H1 (cell line): ENCODE data around the gene STARD3NL. TPM values are rescaled to one million over a fixed set of nuclear protein-coding genes. Genes with fewer than 3 reads are reported as not detected.

Experiments used
- CTCF ChIA-PET: fragments of 300-600 bp; sonication (Branson Sonifier 250); formaldehyde crosslinking; loops from one replicate; lab custom pipeline; 2021; ENCODE audit not compliant: partially characterized antibody; lab: Charles Lee
- POLR2A ChIA-PET: fragments of 300-600 bp; sonication (Branson Sonifier 250); formaldehyde crosslinking; loops from one replicate; lab custom pipeline; 2021; ENCODE audit warnings: inconsistent platforms; ENCODE audit not compliant: partially characterized antibody; lab: Charles Lee
- DNase-seq, 2 experiments: peaks; one replicate each; pipeline versions ENCODE4 v3.0.0 to v3.0.0-alpha.2; 2010 to 2022; ENCODE audit warnings: low spot score in 2 of 2, low read depth in 1 of 2, mixed read lengths in 1 of 2
- FAIRE-seq: peaks from 2 replicates; lab custom pipeline; 2011; peaks lifted over from hg19 to GRCh38; lab: Jason Lieb, UNC
- H2AFZ ChIP-seq: 2 replicates; pipeline ENCODE4 v1.8.1; 2012; ENCODE audit warnings: low read length, inconsistent platforms
- H2AK5ac ChIP-seq: 2 replicates; pipeline ENCODE4 v1.6.1; 2013; ENCODE audit warnings: low read depth, low read length
- H2BK120ac ChIP-seq: replicated peaks from 2 replicates; pipeline ENCODE3; 2013; ENCODE audit warnings: low read depth, low read length, inconsistent platforms
- H2BK12ac ChIP-seq: 2 replicates; pipeline ENCODE4 v1.6.1; 2013; ENCODE audit warnings: low read depth, low read length
- H2BK15ac ChIP-seq: 2 replicates; pipeline ENCODE4 v1.6.1; 2013; ENCODE audit warnings: low read length
- H2BK20ac ChIP-seq: 2 replicates; pipeline ENCODE4 v1.6.1; 2013; ENCODE audit warnings: low read length
- H2BK5ac ChIP-seq: 2 replicates; pipeline ENCODE4 v1.6.1; 2013; ENCODE audit warnings: low read depth, low read length
- H3K14ac ChIP-seq: 2 replicates; pipeline ENCODE4 v1.6.1; 2013; ENCODE audit warnings: inconsistent platforms; ENCODE audit not compliant: insufficient read length
- H3K18ac ChIP-seq: 2 replicates; pipeline ENCODE4 v1.6.1; 2013; ENCODE audit warnings: low read length; ENCODE audit errors: extremely low read depth
- H3K23ac ChIP-seq: 2 replicates; pipeline ENCODE4 v1.6.1; 2013; ENCODE audit warnings: inconsistent platforms; ENCODE audit not compliant: insufficient read length
- H3K23me2 ChIP-seq: 2 replicates; pipeline ENCODE4 v1.6.1; 2013; ENCODE audit warnings: low read depth, low read length
- H3K27ac ChIP-seq: 2 replicates; pipeline ENCODE4 v1.6.1; 2011; ENCODE audit warnings: low read depth, low read length, inconsistent platforms
- H3K27me3 ChIP-seq, 4 experiments: replicated peaks in 1 of 4; 1 replicate in 1 of 4; 2 replicates in 3 of 4; pipeline versions ENCODE4 v1.6.1 to v1.8.1; 2011 to 2013; ENCODE audit warnings: low read length in 3 of 4, mild to moderate bottlenecking in 3 of 4, inconsistent platforms in 2 of 4, mixed read lengths in 2 of 4, moderate library complexity in 1 of 4; ENCODE audit not compliant: control insufficient read depth in 3 of 4, insufficient read depth in 3 of 4; ENCODE audit errors: extremely low read depth in 1 of 4
- H3K36me3 ChIP-seq, 4 experiments: 2 replicates each; pipeline versions ENCODE4 v1.6.1 to v1.8.1; 2011 to 2013; ENCODE audit warnings: mild to moderate bottlenecking in 4 of 4, low read length in 3 of 4, moderate library complexity in 2 of 4, control low read depth in 1 of 4, inconsistent platforms in 1 of 4; ENCODE audit not compliant: insufficient read depth in 4 of 4, control insufficient read depth in 2 of 4
- H3K4ac ChIP-seq: replicated peaks from 2 replicates; pipeline ENCODE3; 2013; ENCODE audit warnings: low read length, low read depth, mixed read lengths, inconsistent platforms; ENCODE audit not compliant: insufficient read length
- H3K4me1 ChIP-seq, 4 experiments: replicated peaks in 1 of 4; 1 replicate in 1 of 4; 2 replicates in 3 of 4; pipeline versions ENCODE4 v1.6.1 to v1.8.1; 2011 to 2013; ENCODE audit warnings: low read length in 3 of 4, inconsistent platforms in 2 of 4, mixed read lengths in 1 of 4; ENCODE audit not compliant: insufficient read depth in 4 of 4, control insufficient read depth in 3 of 4
- H3K4me2 ChIP-seq, 2 experiments: 2 replicates each; pipeline versions ENCODE4 v1.6.1 to v1.8.1; 2011 to 2013; ENCODE audit warnings: low read depth in 2 of 2, low read length in 2 of 2, control low read depth in 1 of 2, inconsistent platforms in 1 of 2, mild to moderate bottlenecking in 1 of 2; ENCODE audit not compliant: insufficient read depth in 1 of 2
- H3K4me3 ChIP-seq, 4 experiments: fragments of 200-600, 300-600 bp in 1 of 4; sonication (generic), shearing (Covaris generic), sonication (Bioruptor Twin) in 1 of 4; 2 replicates each; pipeline versions ENCODE4 v1.5.1 to v1.8.1; 2011 to 2016; ENCODE audit warnings: low read length in 4 of 4, low read depth in 3 of 4, control low read depth in 2 of 4, inconsistent platforms in 2 of 4, mild to moderate bottlenecking in 2 of 4, mixed read lengths in 1 of 4, moderate library complexity in 1 of 4; ENCODE audit not compliant: insufficient read depth in 2 of 4; ENCODE audit errors: extremely low read depth in 1 of 4
- H3K56ac ChIP-seq: replicated peaks from 2 replicates; pipeline ENCODE3; 2013; ENCODE audit warnings: low read depth, mild to moderate bottlenecking, mixed read lengths, low read length, inconsistent platforms; ENCODE audit not compliant: insufficient read length
- H3K79me1 ChIP-seq: 2 replicates; pipeline ENCODE4 v1.6.1; 2013; ENCODE audit warnings: low read depth, low read length, control low read depth
- H3K79me2 ChIP-seq, 2 experiments: 2 replicates each; pipeline versions ENCODE4 v1.6.1 to v1.8.1; 2012 to 2013; ENCODE audit warnings: low read length in 2 of 2, mild to moderate bottlenecking in 2 of 2, inconsistent platforms in 1 of 2; ENCODE audit not compliant: insufficient read depth in 2 of 2, control insufficient read depth in 1 of 2
- H3K9ac ChIP-seq, 4 experiments: replicated peaks in 1 of 4; 1 replicate in 1 of 4; 2 replicates in 3 of 4; pipeline versions ENCODE4 v1.6.1 to v1.8.1; 2011 to 2013; ENCODE audit warnings: low read depth in 3 of 4, low read length in 3 of 4, control low read depth in 2 of 4, mild to moderate bottlenecking in 2 of 4, moderate library complexity in 2 of 4, inconsistent platforms in 1 of 4; ENCODE audit errors: extremely low read depth in 1 of 4
- H3K9me3 ChIP-seq, 2 experiments: 2 replicates each; pipeline versions ENCODE4 v1.6.1 to v1.8.1; 2012 to 2013; ENCODE audit warnings: mild to moderate bottlenecking in 2 of 2, moderate library complexity in 2 of 2, control low read depth in 1 of 2, inconsistent platforms in 1 of 2, low read depth in 1 of 2, low read length in 1 of 2, mixed read lengths in 1 of 2; ENCODE audit not compliant: insufficient read depth in 2 of 2
- H4K20me1 ChIP-seq, 2 experiments: replicated peaks in 1 of 2; 2 replicates each; pipeline versions ENCODE3 to v1.8.1; 2011 to 2013; ENCODE audit warnings: inconsistent platforms in 2 of 2, low read length in 2 of 2, mild to moderate bottlenecking in 1 of 2; ENCODE audit not compliant: insufficient read depth in 2 of 2, control insufficient read depth in 1 of 2
- H4K5ac ChIP-seq: 2 replicates; pipeline ENCODE4 v1.6.1; 2013; ENCODE audit warnings: low read length, low read depth, mixed read lengths, inconsistent platforms; ENCODE audit not compliant: insufficient read length
- H4K8ac ChIP-seq: 2 replicates; pipeline ENCODE4 v1.8.0; 2013; ENCODE audit warnings: mild to moderate bottlenecking, moderate library complexity, low read length, inconsistent platforms; ENCODE audit not compliant: insufficient read depth; ENCODE audit errors: extremely low read depth
- H4K91ac ChIP-seq: replicated peaks from 2 replicates; pipeline ENCODE3; 2013; ENCODE audit warnings: low read length, mixed read lengths, inconsistent platforms; ENCODE audit not compliant: insufficient read length
- BACH1 ChIP-seq: IDR thresholded peaks from 2 replicates; pipeline ENCODE4 v1.6.1; 2012; ENCODE audit warnings: low read length, improper control_type of control experiment
- CHD1 ChIP-seq: IDR thresholded peaks from 2 replicates; pipeline ENCODE4 v1.6.1; 2012; ENCODE audit warnings: low read depth, low read length, improper control_type of control experiment
- EZH2 ChIP-seq: fragments of 200-600 bp; sonication (generic); IDR thresholded peaks from 2 replicates; pipeline ENCODE4 v1.7.1; 2012; ENCODE audit warnings: low read depth, mild to moderate bottlenecking, moderate library complexity, low read length, inconsistent platforms; ENCODE audit not compliant: severe bottlenecking
- KDM5A ChIP-seq: fragments of 200-600 bp; IDR thresholded peaks from 2 replicates; pipeline ENCODE4 v1.7.1; 2012; ENCODE audit warnings: mild to moderate bottlenecking, low read length, inconsistent platforms, mixed read lengths
- TEAD4 ChIP-seq: IDR thresholded peaks from 2 replicates; pipeline ENCODE4 v1.6.1; 2012; ENCODE audit warnings: low read depth, low read length, inconsistent platforms, mixed read lengths
- YY1 ChIP-seq: IDR thresholded peaks from 2 replicates; pipeline ENCODE4 v1.6.1; 2011; ENCODE audit warnings: low read depth, mild to moderate bottlenecking, low read length
- WGBS, 2 experiments: shearing (Covaris generic) in 1 of 2; methylation state at CpG; one replicate each; pipeline versions ENCODE4 v1.1.6 to v1.1.7; 2013 to 2015; ENCODE audit warnings: low lambda C conversion rate in 2 of 2, mixed read lengths in 2 of 2, inconsistent platforms in 1 of 2, low coverage in 1 of 2, missing lambda C conversion rate in 1 of 2; ENCODE audit not compliant: insufficient replicate concordance in 2 of 2, insufficient coverage in 1 of 2, insufficient read length in 1 of 2; ENCODE audit errors: extremely low coverage in 1 of 2, missing lambda C conversion rate in 1 of 2; 5-methylcytosine and 5-hydroxymethylcytosine counted together
- polyA plus RNA-seq, 7 experiments: library from polyadenylated mRNA; depleted of rRNA in 3 of 7; stranded (reverse) in 5 of 7; unstranded in 2 of 7; fragments of >200 nt in 5 of 7; fragments of 200-250 nt in 2 of 7; gene quantifications; 1 replicate in 5 of 7; 2 replicates in 1 of 7; 4 replicates in 1 of 7; pipeline versions ENCODE4 v1.2.1 to v1.2.3, GENCODE V29; 2011 to 2013; ENCODE audit warnings: missing spikeins in 2 of 7, mixed read lengths in 2 of 7
- total RNA-seq: library from RNA; stranded (reverse); fragmentation: NEBNext Ultra II Directional; extraction: Animal tissue kit (Norgen Biotek cat#: 25700); gene quantifications from 2 replicates; pipeline ENCODE4 v1.2.1, GENCODE V29; 2021

Gene STARD3NL
- total and polyA plus RNA-seq, 2 of the 8 experiments (the other 6 are each of a cell fraction or from before 2014, with no cell fraction given), result 27.1 to 40.5 TPM

DNA sequence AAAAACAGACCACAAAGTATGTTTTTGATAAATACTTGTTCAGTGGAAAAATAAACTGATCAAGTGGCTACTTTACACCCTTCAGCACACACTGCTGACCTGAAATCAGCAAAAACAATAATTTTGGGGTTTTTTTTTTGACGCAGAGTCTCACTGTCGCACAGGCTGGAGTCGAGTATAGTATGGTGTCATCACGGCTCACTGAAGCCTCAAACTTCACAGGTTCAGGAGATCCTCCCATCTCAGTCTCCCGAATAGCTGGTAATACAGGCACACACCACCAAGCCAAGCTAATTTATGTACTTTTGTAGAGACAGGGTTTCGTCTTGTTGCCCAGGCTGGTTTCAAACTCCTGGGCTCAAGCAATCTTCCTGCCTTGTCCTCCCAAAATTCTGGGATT is 64.8 kb downstream of the STARD3NL start:
- Histone ChIP-seq H3K4me3 (no peak overlapping the region), H3K18ac (no peak overlapping the region), H3K27ac (no peak overlapping the region), H2AK5ac (no peak overlapping the region), H3K9ac (no peak overlapping the region), H3K4ac (no peak overlapping the region), H2BK120ac (no peak overlapping the region), H4K91ac (no peak overlapping the region), H2BK12ac (no peak overlapping the region), H2BK20ac (no peak overlapping the region), H3K79me2 (no peaks in the 10 kb centered on the region), H2BK15ac (no peak overlapping the region), H3K23ac (no peak overlapping the region), H3K23me2 (no peaks in the 10 kb centered on the region; the same call in 1 of the 2 replicates), H4K5ac (no peak overlapping the region), H3K56ac (no peak overlapping the region), H3K9me3 (no peaks in the 10 kb centered on the region), H3K27me3 (no peaks in the 10 kb centered on the region), H3K14ac (no peak overlapping the region), H3K4me1 (no peaks in the 10 kb centered on the region), H2BK5ac (no peak overlapping the region), H4K8ac (no peak overlapping the region), H3K79me1 (no peaks in the 10 kb centered on the region), H4K20me1 (no peaks in the 10 kb centered on the region), H3K4me2 (no peak overlapping the region), H3K36me3 (no peaks in the 10 kb centered on the region), H2AFZ (no peak overlapping the region)
- no peak for DNase-seq
- 96% methylated on average over 6 of the region's 6 CpGs; no CpG with 5 or more reads in 1 of the 2 experiments for WGBS, 2 experiments
- TF ChIP-seq KDM5A (no peak), TEAD4 (no peak), EZH2 (no peak), BACH1 (no peak), YY1 (no peak), CHD1 (no peak)
- POLR2A ChIA-PET, result interaction anchor here (0.6 kb wide), 1 partner anchor 84 kb away, joined by 3 read pairs; no protein-coding TSS in a partner anchor
- no peak for FAIRE-seq
- CTCF ChIA-PET, result interaction anchor here (0.6 kb wide), 1 partner anchor 126 kb away, joined by 3 read pairs; no protein-coding TSS in a partner anchor
